HCT116 (cell line): ENCODE results near the gene SETD6. TPM values are rescaled to one million over a fixed set of nuclear protein-coding genes. Genes with fewer than 3 reads are reported as not detected.

Source experiments
- ATAC-seq: fragments of 200-7000 bp; cut with Tn5 transposase; 2 replicates; pipeline ENCODE4 v1.9.1; 2020; ENCODE audit warnings: mild to moderate bottlenecking, moderate library complexity
- BruUV-seq: library from RNA; stranded (reverse); fragments of 400-500 nt; replicated peaks from 2 replicates; lab custom pipeline; 2021; lab: Mats Ljungman, UMichigan
- CTCF ChIA-PET: fragments of 300-600 bp; sonication (Branson Sonifier 250); formaldehyde crosslinking; loops from one replicate; lab custom pipeline; 2021; ENCODE audit warnings: antibody characterized with exemption; lab: Charles Lee
- POLR2A ChIA-PET: fragments of 300-600, 350-600 bp; sonication (Branson Sonifier 250); formaldehyde crosslinking; loops from one replicate; lab custom pipeline; 2021; ENCODE audit warnings: antibody characterized with exemption; lab: Charles Lee
- RAD21 ChIA-PET, 2 experiments: fragments of 300-600 bp; sonication (Branson Sonifier 250); formaldehyde crosslinking; loops; one replicate each; lab custom pipeline; 2023; ENCODE audit warnings: low total read pairs in 2 of 2; ENCODE audit not compliant: uncharacterized antibody in 2 of 2, unreplicated experiment in 2 of 2, low non-redundant PET in 1 of 2; lab: Charles Lee
- DNase-seq: peaks from one replicate; pipeline ENCODE4 v3.0.0-alpha.2; 2010; ENCODE audit warnings: low read depth, low spot score
- H2AFZ ChIP-seq: fragments of 200-600 bp; shearing (Covaris generic), sonication (generic); 2 replicates; pipeline ENCODE4 v1.6.1; 2017; ENCODE audit warnings: low read depth, mixed run types, mixed read lengths, antibody characterized with exemption, low read length; ENCODE audit not compliant: poor library complexity, severe bottlenecking
- H3K27ac ChIP-seq: 2 replicates; pipeline ENCODE4 v1.5.1; 2012; ENCODE audit warnings: low read depth, low read length
- H3K27me3 ChIP-seq: fragments of 200-600 bp; sonication (generic); 2 replicates; pipeline ENCODE4 v1.6.1; 2016; ENCODE audit warnings: mixed run types, low read length, mixed read lengths; ENCODE audit not compliant: insufficient read depth
- H3K36me3 ChIP-seq, 2 experiments: fragments of 200-500 bp in 1 of 2; fragments of 200-600 bp in 1 of 2; sonication (Bioruptor generic) in 1 of 2; sonication (generic) in 1 of 2; 2 replicates each; pipeline versions ENCODE4 v1.5.1 to v1.6.1; 2014 to 2016; ENCODE audit warnings: low read length in 2 of 2, inconsistent platforms in 1 of 2, mixed read lengths in 1 of 2, mixed run types in 1 of 2; ENCODE audit not compliant: insufficient read depth in 2 of 2, control insufficient read depth in 1 of 2
- H3K4me1 ChIP-seq, 2 experiments: fragments of 200-600 bp in 1 of 2; sonication (generic) in 1 of 2; 2 replicates each; pipeline versions ENCODE4 v1.5.1 to v1.6.1; 2012 to 2017; ENCODE audit warnings: low read length in 2 of 2, inconsistent platforms in 1 of 2, mild to moderate bottlenecking in 1 of 2, mixed read lengths in 1 of 2, mixed run types in 1 of 2, moderate library complexity in 1 of 2; ENCODE audit not compliant: insufficient read depth in 2 of 2, control insufficient read depth in 1 of 2
- H3K4me2 ChIP-seq: fragments of 200-600 bp; sonication (generic); 2 replicates; pipeline ENCODE4 v1.6.1; 2017; ENCODE audit warnings: mixed run types, low read length, mixed read lengths
- H3K4me3 ChIP-seq, 2 experiments: fragments of 200-600 bp in 1 of 2; sonication (generic) in 1 of 2; replicated peaks in 1 of 2; 2 replicates each; pipeline ENCODE4 v1.5.1; 2011 to 2016; ENCODE audit warnings: low read length in 2 of 2, control low read depth in 1 of 2, low read depth in 1 of 2, mild to moderate bottlenecking in 1 of 2, mixed read lengths in 1 of 2, mixed run types in 1 of 2
- H3K79me2 ChIP-seq: fragments of 200-600 bp; sonication (generic); 2 replicates; pipeline ENCODE4 v1.6.1; 2017; ENCODE audit warnings: mild to moderate bottlenecking, mixed run types, low read length, moderate library complexity, mixed read lengths; ENCODE audit not compliant: insufficient read depth
- H3K9ac ChIP-seq: fragments of 200-600 bp; sonication (generic); 2 replicates; pipeline ENCODE4 v1.6.1; 2016; ENCODE audit warnings: low read length, mixed read lengths
- H3K9me2 ChIP-seq: fragments of 200-600 bp; sonication (generic), shearing (Covaris generic); 2 replicates; pipeline ENCODE4 v1.6.1; 2017; ENCODE audit warnings: mixed run types, mild to moderate bottlenecking, moderate library complexity; ENCODE audit not compliant: insufficient read depth
- H3K9me3 ChIP-seq, 2 experiments: fragments of 200-500 bp in 1 of 2; fragments of 200-600 bp in 1 of 2; sonication (Bioruptor generic) in 1 of 2; sonication (generic) in 1 of 2; 2 replicates each; pipeline ENCODE4 v1.6.1; 2014 to 2017; ENCODE audit warnings: low read length in 2 of 2, mixed read lengths in 2 of 2, inconsistent platforms in 1 of 2, low read depth in 1 of 2, mild to moderate bottlenecking in 1 of 2, mixed run types in 1 of 2, moderate library complexity in 1 of 2; ENCODE audit not compliant: control insufficient read depth in 1 of 2, insufficient read depth in 1 of 2
- H4K20me1 ChIP-seq: fragments of 200-600 bp; sonication (generic), shearing (Covaris generic); 2 replicates; pipeline ENCODE4 v1.6.1; 2017; ENCODE audit warnings: mixed run types, mild to moderate bottlenecking, moderate library complexity; ENCODE audit not compliant: insufficient read depth
- CBX3 ChIP-seq: IDR thresholded peaks from 2 replicates; pipeline ENCODE4 v1.6.1; 2012; ENCODE audit warnings: low read depth
- EGR1 ChIP-seq: IDR thresholded peaks from 2 replicates; pipeline ENCODE4 v1.6.1; 2012; ENCODE audit warnings: low read depth
- EZH2phosphoT487 ChIP-seq: fragments of 200-600 bp; IDR thresholded peaks from 2 replicates; pipeline ENCODE4 v1.6.1; 2018; ENCODE audit warnings: antibody characterized with exemption, borderline replicate concordance
- FOSL1 ChIP-seq: IDR thresholded peaks from 2 replicates; pipeline ENCODE4 v1.6.1; 2012; ENCODE audit warnings: low read depth
- RAD21 ChIP-seq: IDR thresholded peaks from 2 replicates; pipeline ENCODE4 v1.6.1; 2012; ENCODE audit warnings: low read depth, mild to moderate bottlenecking
- YY1 ChIP-seq: IDR thresholded peaks from 2 replicates; pipeline ENCODE4 v1.6.1; 2011; ENCODE audit warnings: low read length, low read depth, moderate library complexity, mild to moderate bottlenecking; ENCODE audit not compliant: insufficient replicate concordance; ENCODE audit errors: extremely low read depth
- ZFX ChIP-seq: fragments of 450-650 bp; IDR thresholded peaks from 2 replicates; pipeline ENCODE4 v1.6.1; 2017
- ZNF274 ChIP-seq: fragments of 200-500 bp; sonication (Bioruptor generic); IDR thresholded peaks from 2 replicates; pipeline ENCODE4 v1.6.1; 2014; ENCODE audit warnings: mild to moderate bottlenecking, low read depth, low read length, inconsistent platforms
- intact Hi-C: fragments of 100-400 bp; cut with micrococcal nuclease; formaldehyde crosslinking; loops from 2 replicates; pipeline ENCODE4 v1.10.0; 2022
- total RNA-seq: library from RNA; stranded (reverse); gene quantifications from one replicate; pipeline ENCODE4 v1.2.1, GENCODE V29; 2021; ENCODE audit not compliant: unreplicated experiment
- TF ChIP-seq, protein P1 (sequence below): IDR thresholded peaks from 2 replicates; pipeline ENCODE4 v1.6.1; 2012; ENCODE audit warnings: low read depth
- TF ChIP-seq, protein P2 (sequence below), 3 experiments: fragments of 200-600 bp in 1 of 3; sonication (generic) in 1 of 3; IDR thresholded peaks in 2 of 3; conservative IDR thresholded peaks in 1 of 3; 2 replicates each; pipeline ENCODE4 v1.5.1; 2012 to 2017; ENCODE audit warnings: low read depth in 2 of 3, low read length in 2 of 3, antibody characterized with exemption in 1 of 3, borderline replicate concordance in 1 of 3, control low read depth in 1 of 3, mild to moderate bottlenecking in 1 of 3, mixed read lengths in 1 of 3, mixed run types in 1 of 3, moderate library complexity in 1 of 3; ENCODE audit not compliant: insufficient read depth in 1 of 3

The SETD6 gene
- total RNA-seq, 1 experiment from 2014 or later: 26.6 TPM

DNA sequence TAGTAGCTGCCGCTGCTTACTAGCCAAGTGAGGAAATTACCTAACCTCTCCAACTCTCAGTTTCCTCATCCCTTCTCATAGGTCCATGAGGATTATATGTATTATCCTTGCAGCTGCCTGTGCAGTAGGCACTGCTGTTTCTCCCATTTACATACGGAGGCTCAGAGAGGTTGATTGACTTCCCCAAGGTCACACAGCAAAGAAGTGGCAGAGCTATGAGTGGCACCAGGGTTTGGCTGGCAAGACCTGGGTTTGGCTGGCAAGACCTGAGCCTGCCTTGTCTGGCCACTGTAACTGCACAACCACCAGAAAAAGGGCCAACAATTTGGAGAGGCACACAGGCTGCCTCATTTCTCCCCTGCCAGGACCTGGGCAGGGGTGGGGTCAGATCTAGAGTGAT is 17.8 kb upstream of the SETD6 start:
- H3K9me3 ChIP-seq: no peaks in the 10 kb centered on the region
- no peaks in the 10 kb centered on the region for H3K36me3 ChIP-seq
- no peak overlapping the region for H2AFZ ChIP-seq
- POLR2A ChIA-PET: interaction anchor here (1.6 kb wide), 1 partner anchor 161 kb away, joined by 4 read pairs; no protein-coding TSS in a partner anchor
- peaks cover 4 to 45% of the 10 kb centered on the region in 2 experiments; a peak in 3 of 4 replicates for H3K4me1 ChIP-seq
- no peak for DNase-seq
- no peak for ATAC-seq
- no peak for TF ChIP-seq CBX3
- TF ChIP-seq, protein P1, sequence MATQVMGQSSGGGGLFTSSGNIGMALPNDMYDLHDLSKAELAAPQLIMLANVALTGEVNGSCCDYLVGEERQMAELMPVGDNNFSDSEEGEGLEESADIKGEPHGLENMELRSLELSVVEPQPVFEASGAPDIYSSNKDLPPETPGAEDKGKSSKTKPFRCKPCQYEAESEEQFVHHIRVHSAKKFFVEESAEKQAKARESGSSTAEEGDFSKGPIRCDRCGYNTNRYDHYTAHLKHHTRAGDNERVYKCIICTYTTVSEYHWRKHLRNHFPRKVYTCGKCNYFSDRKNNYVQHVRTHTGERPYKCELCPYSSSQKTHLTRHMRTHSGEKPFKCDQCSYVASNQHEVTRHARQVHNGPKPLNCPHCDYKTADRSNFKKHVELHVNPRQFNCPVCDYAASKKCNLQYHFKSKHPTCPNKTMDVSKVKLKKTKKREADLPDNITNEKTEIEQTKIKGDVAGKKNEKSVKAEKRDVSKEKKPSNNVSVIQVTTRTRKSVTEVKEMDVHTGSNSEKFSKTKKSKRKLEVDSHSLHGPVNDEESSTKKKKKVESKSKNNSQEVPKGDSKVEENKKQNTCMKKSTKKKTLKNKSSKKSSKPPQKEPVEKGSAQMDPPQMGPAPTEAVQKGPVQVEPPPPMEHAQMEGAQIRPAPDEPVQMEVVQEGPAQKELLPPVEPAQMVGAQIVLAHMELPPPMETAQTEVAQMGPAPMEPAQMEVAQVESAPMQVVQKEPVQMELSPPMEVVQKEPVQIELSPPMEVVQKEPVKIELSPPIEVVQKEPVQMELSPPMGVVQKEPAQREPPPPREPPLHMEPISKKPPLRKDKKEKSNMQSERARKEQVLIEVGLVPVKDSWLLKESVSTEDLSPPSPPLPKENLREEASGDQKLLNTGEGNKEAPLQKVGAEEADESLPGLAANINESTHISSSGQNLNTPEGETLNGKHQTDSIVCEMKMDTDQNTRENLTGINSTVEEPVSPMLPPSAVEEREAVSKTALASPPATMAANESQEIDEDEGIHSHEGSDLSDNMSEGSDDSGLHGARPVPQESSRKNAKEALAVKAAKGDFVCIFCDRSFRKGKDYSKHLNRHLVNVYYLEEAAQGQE: no peak
- no peak for TF ChIP-seq YY1
- no peak for TF ChIP-seq ZNF274
- TF ChIP-seq ZFX: no peak
- no peak for TF ChIP-seq EGR1
- TF ChIP-seq, protein P2, sequence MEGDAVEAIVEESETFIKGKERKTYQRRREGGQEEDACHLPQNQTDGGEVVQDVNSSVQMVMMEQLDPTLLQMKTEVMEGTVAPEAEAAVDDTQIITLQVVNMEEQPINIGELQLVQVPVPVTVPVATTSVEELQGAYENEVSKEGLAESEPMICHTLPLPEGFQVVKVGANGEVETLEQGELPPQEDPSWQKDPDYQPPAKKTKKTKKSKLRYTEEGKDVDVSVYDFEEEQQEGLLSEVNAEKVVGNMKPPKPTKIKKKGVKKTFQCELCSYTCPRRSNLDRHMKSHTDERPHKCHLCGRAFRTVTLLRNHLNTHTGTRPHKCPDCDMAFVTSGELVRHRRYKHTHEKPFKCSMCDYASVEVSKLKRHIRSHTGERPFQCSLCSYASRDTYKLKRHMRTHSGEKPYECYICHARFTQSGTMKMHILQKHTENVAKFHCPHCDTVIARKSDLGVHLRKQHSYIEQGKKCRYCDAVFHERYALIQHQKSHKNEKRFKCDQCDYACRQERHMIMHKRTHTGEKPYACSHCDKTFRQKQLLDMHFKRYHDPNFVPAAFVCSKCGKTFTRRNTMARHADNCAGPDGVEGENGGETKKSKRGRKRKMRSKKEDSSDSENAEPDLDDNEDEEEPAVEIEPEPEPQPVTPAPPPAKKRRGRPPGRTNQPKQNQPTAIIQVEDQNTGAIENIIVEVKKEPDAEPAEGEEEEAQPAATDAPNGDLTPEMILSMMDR (IDR thresholded peaks at IDR 0.05 in 2 of 3, conservative IDR thresholded peaks at IDR 0.05 in 1 of 3; ENCODE audit: borderline replicate concordance in 1 of 3, insufficient read depth in 1 of 3, low read depth in 2 of 3, low read length in 2 of 3): no peak
- TF ChIP-seq EZH2phosphoT487: no peak
- TF ChIP-seq RAD21: no peak
- TF ChIP-seq FOSL1: no peak
- H3K27ac ChIP-seq: no peak overlapping the region
- no TSS peak for BruUV-seq
- CTCF ChIA-PET: interaction anchor here (0.5 to 1.4 kb wide), 2 partner anchors 8 to 14 kb away, joined by 3 to 5 read pairs; no protein-coding TSS in a partner anchor
- H3K9me2 ChIP-seq: no peaks in the 10 kb centered on the region
- H3K4me3 ChIP-seq: no peak overlapping the region
- no peaks in the 10 kb centered on the region for H3K27me3 ChIP-seq
- H4K20me1 ChIP-seq: no peaks in the 10 kb centered on the region
- RAD21 ChIA-PET: no interaction called here
- H3K79me2 ChIP-seq: no peaks in the 10 kb centered on the region
- no peak overlapping the region for H3K4me2 ChIP-seq
- H3K9ac ChIP-seq: no peak overlapping the region
- intact Hi-C loops: loop anchor here (5.0 kb wide), 1 partner anchor 165 kb away; no protein-coding TSS in a partner anchor
